Progenitor cell of endocrine pancreas (in vitro differentiated cells): ENCODE data around the gene CNPY2. TPM values are rescaled to one million over a fixed set of nuclear protein-coding genes. Genes with fewer than 3 reads are reported as not detected.
"Not testable (repeated sequence)": the region's sequence is repeated elsewhere in the genome, so short reads cannot be mapped to it uniquely, and the experiment has no call there.

ENCODE experiments used
- DNase-seq: peaks from one replicate; pipeline ENCODE4 v3.0.0; 2021; ENCODE audit warnings: low spot score; ENCODE audit not compliant: unreplicated experiment
- H3K27ac Mint-ChIP-seq: 2 replicates; pipeline ENCODE4 v1.8.0; 2021; ENCODE audit warnings: mild to moderate bottlenecking, moderate library complexity, mixed read lengths
- H3K27me3 Mint-ChIP-seq: 2 replicates; pipeline ENCODE4 v1.8.0; 2021; ENCODE audit warnings: mixed read lengths
- H3K36me3 Mint-ChIP-seq: 2 replicates; pipeline ENCODE4 v1.8.0; 2022; ENCODE audit warnings: mixed read lengths; ENCODE audit not compliant: insufficient read depth
- H3K4me1 Mint-ChIP-seq: 2 replicates; pipeline ENCODE4 v1.8.0; 2021; ENCODE audit warnings: low read depth, mixed read lengths
- H3K4me3 Mint-ChIP-seq: 2 replicates; pipeline ENCODE4 v1.8.0; 2021; ENCODE audit warnings: low read depth, mild to moderate bottlenecking, moderate library complexity, mixed read lengths
- H3K9me3 Mint-ChIP-seq: 2 replicates; pipeline ENCODE4 v1.8.0; 2021; ENCODE audit warnings: low read depth, mixed read lengths
- total RNA-seq: library from RNA; stranded (reverse); gene quantifications from 2 replicates; pipeline ENCODE4 v1.2.1, GENCODE V29; 2021
- TF ChIP-seq, protein P1 (sequence below): fragments of 200-600 bp; sonication (generic); IDR thresholded peaks from one replicate; pipeline ENCODE4 v1.5.0; 2021; ENCODE audit warnings: antibody characterized with exemption, mild to moderate bottlenecking; ENCODE audit not compliant: unreplicated experiment

Gene CNPY2
- total RNA-seq, 1 donor from 2014 or later, result 230 TPM

DNA sequence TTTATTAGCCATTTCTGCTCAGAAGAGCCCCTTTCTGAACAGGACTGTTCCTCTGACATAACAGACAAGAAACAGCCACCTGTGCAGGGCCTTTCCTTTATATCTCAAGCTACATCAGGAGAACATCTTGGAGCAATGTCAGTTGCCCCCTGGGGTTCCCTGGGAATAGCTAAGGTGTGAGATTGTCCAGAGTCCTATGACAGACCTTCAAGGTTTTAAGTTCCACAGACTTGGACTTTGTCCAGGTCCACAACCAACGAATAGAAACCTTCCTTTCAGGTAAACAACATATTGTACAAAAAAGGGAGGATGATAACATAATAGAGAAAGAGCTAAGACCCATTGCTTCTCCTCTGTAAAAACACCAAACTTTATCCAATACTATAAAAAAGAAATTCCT lies 25.8 kb upstream of the CNPY2 start:
- H3K27me3 Mint-ChIP-seq, result no peaks in the 10 kb centered on the region
- DNase-seq, result no peak
- H3K9me3 Mint-ChIP-seq, result no peaks in the 10 kb centered on the region
- TF ChIP-seq, protein P1, sequence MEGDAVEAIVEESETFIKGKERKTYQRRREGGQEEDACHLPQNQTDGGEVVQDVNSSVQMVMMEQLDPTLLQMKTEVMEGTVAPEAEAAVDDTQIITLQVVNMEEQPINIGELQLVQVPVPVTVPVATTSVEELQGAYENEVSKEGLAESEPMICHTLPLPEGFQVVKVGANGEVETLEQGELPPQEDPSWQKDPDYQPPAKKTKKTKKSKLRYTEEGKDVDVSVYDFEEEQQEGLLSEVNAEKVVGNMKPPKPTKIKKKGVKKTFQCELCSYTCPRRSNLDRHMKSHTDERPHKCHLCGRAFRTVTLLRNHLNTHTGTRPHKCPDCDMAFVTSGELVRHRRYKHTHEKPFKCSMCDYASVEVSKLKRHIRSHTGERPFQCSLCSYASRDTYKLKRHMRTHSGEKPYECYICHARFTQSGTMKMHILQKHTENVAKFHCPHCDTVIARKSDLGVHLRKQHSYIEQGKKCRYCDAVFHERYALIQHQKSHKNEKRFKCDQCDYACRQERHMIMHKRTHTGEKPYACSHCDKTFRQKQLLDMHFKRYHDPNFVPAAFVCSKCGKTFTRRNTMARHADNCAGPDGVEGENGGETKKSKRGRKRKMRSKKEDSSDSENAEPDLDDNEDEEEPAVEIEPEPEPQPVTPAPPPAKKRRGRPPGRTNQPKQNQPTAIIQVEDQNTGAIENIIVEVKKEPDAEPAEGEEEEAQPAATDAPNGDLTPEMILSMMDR, result no peak
- no peaks in the 10 kb centered on the region for H3K4me1 Mint-ChIP-seq
- no peak overlapping the region for H3K4me3 Mint-ChIP-seq
- H3K27ac Mint-ChIP-seq, result no peak overlapping the region
- H3K36me3 Mint-ChIP-seq, result peaks cover 8% of the 10 kb centered on the region

- Mint-ChIP-seq H3K9me3 (no peaks in the 10 kb centered on the region), H3K36me3 (peaks cover 5% of the 10 kb centered on the region), H3K4me1 (peaks cover 1% of the 10 kb centered on the region), H3K4me3 (no peak overlapping the region), H3K27me3 (no peaks in the 10 kb centered on the region), H3K27ac (no peak overlapping the region)
- TF ChIP-seq, protein P1, result no peak
- DNase-seq, result no peak
Observed at GRCh38 chr12:56339158-56339422, 23.3 kb upstream of the CNPY2 start.

GRCh38 chr12:56338308-56339157 lies 22.7 kb upstream of the CNPY2 start, which contains the start of gene IL23A:
Gene IL23A, plus strand, starts transcription at chr12:56338884. Its CDS starts 161 bp downstream, at chr12:56339045.
- DNase-seq, result no peak

DNA sequence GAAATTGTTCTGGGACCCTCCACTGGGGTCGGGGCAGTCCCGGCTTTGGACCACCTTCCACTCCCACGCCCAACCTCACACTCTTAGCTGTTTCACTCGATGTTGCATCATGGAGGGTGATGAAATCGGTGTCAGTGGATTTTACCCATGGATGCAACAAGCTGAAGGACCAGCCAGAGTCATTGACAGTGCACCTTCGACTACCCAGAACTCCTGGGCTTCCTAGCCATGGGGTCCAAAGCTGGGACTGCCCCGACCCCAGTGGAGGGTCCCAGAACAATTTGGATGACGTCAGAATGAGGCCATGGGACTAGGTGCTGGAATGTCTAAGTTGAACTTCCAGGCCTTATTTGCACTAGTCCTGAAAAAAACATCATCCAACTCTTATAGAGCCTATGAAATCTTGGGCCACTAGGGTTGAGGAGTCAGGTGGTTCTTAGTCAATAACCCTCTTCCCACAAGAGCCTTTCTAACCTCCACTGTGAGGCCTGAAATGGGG lies 22.0 kb upstream of the CNPY2 start:
- Mint-ChIP-seq H3K36me3 (no peaks in the 10 kb centered on the region), H3K9me3 (no peaks in the 10 kb centered on the region), H3K4me3 (no peak overlapping the region), H3K27me3 (no peaks in the 10 kb centered on the region), H3K4me1 (peaks cover 7% of the 10 kb centered on the region), H3K27ac (no peak overlapping the region)
- no peak for DNase-seq
- TF ChIP-seq, protein P1, result no peak

More at GRCh38 chr12:56338308-56339157, 22.7 kb upstream of the CNPY2 start, which contains the start of gene IL23A:
- Mint-ChIP-seq H3K27me3 (no peaks in the 10 kb centered on the region), H3K36me3 (peaks cover 5% of the 10 kb centered on the region), H3K4me1 (peaks cover 1% of the 10 kb centered on the region), H3K9me3 (no peaks in the 10 kb centered on the region), H3K27ac (peak within 1 kb of the TSS; percentile 89), H3K4me3 (no peak within 1 kb of the TSS)
- TF ChIP-seq, protein P1, result no peak

DNA sequence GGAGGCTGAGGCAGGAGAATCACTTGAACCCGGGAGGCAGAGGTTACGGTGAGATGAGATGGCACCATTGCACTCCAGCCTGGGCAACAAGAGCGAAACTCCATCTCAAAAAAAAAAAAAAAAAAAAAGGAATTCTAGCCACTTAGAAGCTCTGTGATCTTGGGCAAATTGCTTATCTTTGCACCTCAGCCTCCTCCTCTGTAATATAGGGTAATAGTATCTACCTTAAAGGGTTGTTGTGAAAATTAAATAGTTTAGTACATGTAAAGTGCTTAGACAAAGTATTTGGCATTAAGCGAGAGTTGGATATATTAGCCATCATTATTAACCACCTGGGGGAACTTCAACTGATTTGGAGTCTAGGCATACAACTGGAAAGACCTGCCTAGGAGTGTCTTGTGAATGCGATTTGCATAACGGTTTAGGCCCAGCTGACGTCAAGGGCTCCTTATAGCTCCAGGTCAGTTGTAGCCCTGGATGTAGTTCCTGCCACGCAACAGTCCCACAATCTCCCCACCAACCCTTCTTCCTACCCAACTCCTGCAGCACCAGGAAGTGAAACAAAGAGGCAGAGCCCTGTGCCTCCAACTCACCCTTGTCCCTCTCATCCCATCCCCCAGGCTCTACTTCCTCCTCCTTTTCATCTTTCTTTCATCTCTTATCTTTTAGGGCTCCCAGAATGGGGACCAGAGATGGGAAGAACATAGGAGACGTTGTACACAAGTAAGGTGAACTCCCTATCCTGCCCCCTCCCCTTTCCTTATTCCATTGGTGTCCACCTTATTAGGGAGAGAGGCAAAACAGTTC lies 20.8 kb upstream of the CNPY2 start:
- Mint-ChIP-seq H3K4me1 (peaks cover 9% of the 10 kb centered on the region), H3K36me3 (no peaks in the 10 kb centered on the region), H3K27me3 (no peaks in the 10 kb centered on the region), H3K27ac (no peak overlapping the region), H3K9me3 (no peaks in the 10 kb centered on the region), H3K4me3 (no peak overlapping the region)
- TF ChIP-seq, protein P1, result no peak
- DNase-seq, result no peak

- not testable (repeated sequence) for H3K4me1 Mint-ChIP-seq, H3K9me3 Mint-ChIP-seq, H3K27me3 Mint-ChIP-seq, H3K36me3 Mint-ChIP-seq, DNase-seq, H3K4me3 Mint-ChIP-seq, H3K27ac Mint-ChIP-seq
Observed at GRCh38 chr12:56335527-56335926, 19.7 kb upstream of the CNPY2 start.
